HUES6 (cell line): ENCODE measurements around the gene TMPRSS9.

Experiments used
- H3K27ac ChIP-seq: 2 replicates; pipeline ENCODE4 v1.7.0; 2013; ENCODE audit warnings: low read depth, mild to moderate bottlenecking, low read length, inconsistent platforms
- H3K27me3 ChIP-seq: 2 replicates; pipeline ENCODE4 v1.6.1; 2013; ENCODE audit warnings: low read length; ENCODE audit not compliant: control insufficient read depth, insufficient read depth
- H3K36me3 ChIP-seq: 2 replicates; pipeline ENCODE4 v1.6.1; 2013; ENCODE audit warnings: low read length; ENCODE audit not compliant: control insufficient read depth, insufficient read depth
- H3K4me1 ChIP-seq: 2 replicates; pipeline ENCODE4 v1.6.1; 2013; ENCODE audit warnings: low read length; ENCODE audit not compliant: control insufficient read depth, insufficient read depth
- H3K4me3 ChIP-seq: 2 replicates; pipeline ENCODE4 v1.5.1; 2013; ENCODE audit warnings: low read depth, low read length
- H3K9ac ChIP-seq: one replicate; pipeline ENCODE4 v1.6.1; 2013; ENCODE audit warnings: mild to moderate bottlenecking, low read length
- H3K9me3 ChIP-seq: 2 replicates; pipeline ENCODE4 v1.6.1; 2013; ENCODE audit warnings: low read depth, low read length; ENCODE audit not compliant: control insufficient read depth, insufficient read depth

The TMPRSS9 gene

GRCh38 chr19:2474232-2475017 lies 114.4 kb downstream of the TMPRSS9 start:
- H3K27me3 ChIP-seq, result peaks cover 7% of the 10 kb centered on the region
- peak overlapping the region; percentile 10; the same call in 1 of the 2 replicates for H3K27ac ChIP-seq
- H3K9me3 ChIP-seq, result no peaks in the 10 kb centered on the region
- H3K9ac ChIP-seq, result peak overlapping the region; percentile 75
- H3K4me3 ChIP-seq, result peak overlapping the region; percentile 80
- H3K4me1 ChIP-seq, result peaks cover 4% of the 10 kb centered on the region
- peaks cover 9% of the 10 kb centered on the region; the same call in 1 of the 2 replicates for H3K36me3 ChIP-seq

- peaks cover 9% of the 10 kb centered on the region; the same call in 1 of the 2 replicates for H3K36me3 ChIP-seq
- H3K27me3 ChIP-seq, result peaks cover 12% of the 10 kb centered on the region
- H3K4me1 ChIP-seq, result peaks cover 7% of the 10 kb centered on the region
- H3K27ac ChIP-seq, result peak overlapping the region; percentile 10; the same call in 1 of the 2 replicates
- H3K9me3 ChIP-seq, result no peaks in the 10 kb centered on the region
- H3K9ac ChIP-seq, result peak overlapping the region; percentile 75
- H3K4me3 ChIP-seq, result peak overlapping the region; percentile 80
Observed at GRCh38 chr19:2475018-2475701, 115.1 kb downstream of the TMPRSS9 start.
